Testis (tissue), 3 donors: Measurements from ENCODE around the gene PPM1L. TPM values are rescaled to one million over a fixed set of nuclear protein-coding genes. Genes with fewer than 3 reads are reported as not detected.

Experiments used
- DNase-seq: peaks from one replicate; pipeline ENCODE4 v3.0.0-alpha.2; 2019
- H3K27ac ChIP-seq, 2 donors: fragments of 200-600 bp; sonication (generic); one replicate each; pipeline ENCODE4 v1.5.1; 2019
- H3K27me3 ChIP-seq: fragments of 200-600 bp; sonication (generic); one replicate; pipeline ENCODE4 v1.5.1; 2019
- H3K36me3 ChIP-seq: fragments of 200-600 bp; sonication (generic); one replicate; pipeline ENCODE4 v1.5.1; 2017; ENCODE audit warnings: low read depth; ENCODE audit errors: missing control alignments
- H3K4me1 ChIP-seq: fragments of 200-600 bp; sonication (generic); one replicate; pipeline ENCODE4 v1.5.1; 2019
- H3K4me3 ChIP-seq, 2 donors: fragments of 200-600 bp; sonication (generic); one replicate each; pipeline ENCODE4 v1.5.1; 2017 to 2019
- H3K9me3 ChIP-seq: fragments of 200-600 bp; sonication (generic); one replicate; pipeline ENCODE4 v1.5.1; 2017
- POLR2A ChIP-seq: fragments of 450-650 bp; IDR thresholded peaks from one replicate; pipeline ENCODE4 v1.6.1; 2017; ENCODE audit warnings: antibody characterized with exemption, mild to moderate bottlenecking, moderate library complexity
- WGBS, 2 donors: methylation state at CpG; one replicate each; pipeline ENCODE4 v1.1.5; 2018; 5-methylcytosine and 5-hydroxymethylcytosine counted together
- intact Hi-C: fragments of 100-400 bp; cut with DNase I; formaldehyde crosslinking; loops from one replicate; pipeline ENCODE4 v1.15.1; 2023; ENCODE audit warnings: low total_unique reads
- polyA plus RNA-seq: library from polyadenylated mRNA; stranded (reverse); fragments of 350-450 nt; fragmentation: Illumina TruSeq; extraction: RNeasy Lipid Tissue Mini Kit (QIAGEN cat#74804); gene quantifications from one replicate; pipeline ENCODE4 v1.2.3, GENCODE V29; 2014; ENCODE audit warnings: low read depth, low replicate concordance; ENCODE audit not compliant: insufficient read depth
- total RNA-seq, 2 donors: library from RNA; depleted of rRNA; stranded (reverse); fragments of >200 nt; gene quantifications; one replicate each; pipeline ENCODE4 v1.2.3, GENCODE V29; 2016
- TF ChIP-seq, protein P1 (sequence below), 3 experiments: fragments of 450-650 bp in 2 of 3; fragments of 200-600 bp in 1 of 3; sonication (generic) in 1 of 3; IDR thresholded peaks; one replicate each; pipeline ENCODE4 v1.5.1; 2016 to 2019; ENCODE audit warnings: antibody characterized with exemption in 3 of 3, mild to moderate bottlenecking in 2 of 3, moderate library complexity in 1 of 3

PPM1L gene
- total and polyA plus RNA-seq, 3 donors from 2014 or later = 4.4 to 27.7 (median 19.6) TPM

GRCh38 chr3:160758929-160759577 is 3.0 kb downstream of the PPM1L start:
- TF ChIP-seq, protein P1, sequence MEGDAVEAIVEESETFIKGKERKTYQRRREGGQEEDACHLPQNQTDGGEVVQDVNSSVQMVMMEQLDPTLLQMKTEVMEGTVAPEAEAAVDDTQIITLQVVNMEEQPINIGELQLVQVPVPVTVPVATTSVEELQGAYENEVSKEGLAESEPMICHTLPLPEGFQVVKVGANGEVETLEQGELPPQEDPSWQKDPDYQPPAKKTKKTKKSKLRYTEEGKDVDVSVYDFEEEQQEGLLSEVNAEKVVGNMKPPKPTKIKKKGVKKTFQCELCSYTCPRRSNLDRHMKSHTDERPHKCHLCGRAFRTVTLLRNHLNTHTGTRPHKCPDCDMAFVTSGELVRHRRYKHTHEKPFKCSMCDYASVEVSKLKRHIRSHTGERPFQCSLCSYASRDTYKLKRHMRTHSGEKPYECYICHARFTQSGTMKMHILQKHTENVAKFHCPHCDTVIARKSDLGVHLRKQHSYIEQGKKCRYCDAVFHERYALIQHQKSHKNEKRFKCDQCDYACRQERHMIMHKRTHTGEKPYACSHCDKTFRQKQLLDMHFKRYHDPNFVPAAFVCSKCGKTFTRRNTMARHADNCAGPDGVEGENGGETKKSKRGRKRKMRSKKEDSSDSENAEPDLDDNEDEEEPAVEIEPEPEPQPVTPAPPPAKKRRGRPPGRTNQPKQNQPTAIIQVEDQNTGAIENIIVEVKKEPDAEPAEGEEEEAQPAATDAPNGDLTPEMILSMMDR (IDR thresholded peaks at IDR 0.05) = no peak
- TF ChIP-seq POLR2A = no peak
- H3K27me3 ChIP-seq = no peaks in the 10 kb centered on the region
- peaks cover 10% of the 10 kb centered on the region for H3K4me1 ChIP-seq
- WGBS, 2 donors = 65 to 77% methylated on average over 3 of the region's 3 CpGs
- no peak overlapping the region for H3K4me3 ChIP-seq
- intact Hi-C loops = no loop called here
- H3K9me3 ChIP-seq = no peaks in the 10 kb centered on the region
- no peaks in the 10 kb centered on the region for H3K36me3 ChIP-seq
- no peak overlapping the region for H3K27ac ChIP-seq
- DNase-seq = no peak

DNA sequence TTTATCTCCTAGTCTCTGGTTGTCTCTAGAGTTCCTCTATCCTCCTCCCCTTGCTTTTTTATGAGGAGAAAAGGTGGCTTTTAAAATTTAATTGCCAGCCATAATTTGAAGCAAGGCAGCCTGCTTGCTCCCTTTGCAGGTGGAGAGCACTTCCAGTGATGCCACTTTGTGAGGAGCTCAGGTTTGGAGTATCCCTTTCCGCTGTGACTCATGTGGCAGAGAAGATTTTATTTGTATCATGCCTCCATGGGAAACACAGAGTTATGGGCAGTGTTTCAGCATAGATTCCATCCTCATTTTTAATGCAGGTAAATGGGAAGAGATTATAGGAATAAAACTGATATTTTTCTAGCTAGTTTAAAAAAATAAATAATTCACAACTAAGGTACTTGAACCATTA is 7.0 kb downstream of the PPM1L start:
- H3K4me3 ChIP-seq = no peak overlapping the region
- H3K4me1 ChIP-seq = no peaks in the 10 kb centered on the region
- intact Hi-C loops = no loop called here
- no peak for DNase-seq
- TF ChIP-seq POLR2A = no peak
- TF ChIP-seq, protein P1 (IDR thresholded peaks at IDR 0.05) = no peak
- H3K27ac ChIP-seq = no peak overlapping the region
- H3K36me3 ChIP-seq = no peaks in the 10 kb centered on the region
- no peaks in the 10 kb centered on the region for H3K27me3 ChIP-seq
- no peaks in the 10 kb centered on the region for H3K9me3 ChIP-seq
- 100% methylated on average over 1 of the region's 1 CpG for WGBS, 2 donors

- WGBS, 2 donors = 85 to 92% methylated on average over 1 of the region's 1 CpG
- no peak overlapping the region for H3K4me3 ChIP-seq
- no peak overlapping the region for H3K27ac ChIP-seq
- no peak for TF ChIP-seq POLR2A
- H3K9me3 ChIP-seq = no peaks in the 10 kb centered on the region
- intact Hi-C loops = no loop called here
- no peaks in the 10 kb centered on the region for H3K4me1 ChIP-seq
- no peaks in the 10 kb centered on the region for H3K36me3 ChIP-seq
- no peaks in the 10 kb centered on the region for H3K27me3 ChIP-seq
- DNase-seq = no peak
These were observed 9.2 kb downstream of the PPM1L start for GRCh38 chr3:160765211-160765610.

- H3K36me3 ChIP-seq = no peaks in the 10 kb centered on the region
- H3K4me3 ChIP-seq = no peak overlapping the region
- H3K4me1 ChIP-seq = no peaks in the 10 kb centered on the region
- H3K27me3 ChIP-seq = no peaks in the 10 kb centered on the region
- DNase-seq = no peak
- no peak for TF ChIP-seq POLR2A
- TF ChIP-seq, protein P1 (IDR thresholded peaks at IDR 0.05) = no peak
- no peaks in the 10 kb centered on the region for H3K9me3 ChIP-seq
- intact Hi-C loops = no loop called here
- H3K27ac ChIP-seq = no peak overlapping the region
These were observed 12.0 kb downstream of the PPM1L start for GRCh38 chr3:160768031-160768430.

- no peaks in the 10 kb centered on the region for H3K27me3 ChIP-seq
- TF ChIP-seq, protein P1 (IDR thresholded peaks at IDR 0.05) = no peak
- TF ChIP-seq POLR2A = no peak
- no peaks in the 10 kb centered on the region for H3K4me1 ChIP-seq
- intact Hi-C loops = no loop called here
- WGBS, 2 donors = 87 to 96% methylated on average over 2 of the region's 2 CpGs
- no peaks in the 10 kb centered on the region for H3K36me3 ChIP-seq
- DNase-seq = no peak
- no peak overlapping the region for H3K27ac ChIP-seq
- no peaks in the 10 kb centered on the region for H3K9me3 ChIP-seq
- no peak overlapping the region for H3K4me3 ChIP-seq
These were observed 12.9 kb downstream of the PPM1L start for GRCh38 chr3:160768918-160769317.
